GM12874 (cell line): ENCODE results near the gene DLX5.

ENCODE experiments used
- TF ChIP-seq, protein P1 (sequence below): IDR thresholded peaks from 2 replicates; pipeline ENCODE4 v1.5.1; 2011; ENCODE audit warnings: low read depth, mild to moderate bottlenecking, control low read depth, low read length, moderate library complexity; ENCODE audit not compliant: insufficient read depth

DLX5 gene

DNA sequence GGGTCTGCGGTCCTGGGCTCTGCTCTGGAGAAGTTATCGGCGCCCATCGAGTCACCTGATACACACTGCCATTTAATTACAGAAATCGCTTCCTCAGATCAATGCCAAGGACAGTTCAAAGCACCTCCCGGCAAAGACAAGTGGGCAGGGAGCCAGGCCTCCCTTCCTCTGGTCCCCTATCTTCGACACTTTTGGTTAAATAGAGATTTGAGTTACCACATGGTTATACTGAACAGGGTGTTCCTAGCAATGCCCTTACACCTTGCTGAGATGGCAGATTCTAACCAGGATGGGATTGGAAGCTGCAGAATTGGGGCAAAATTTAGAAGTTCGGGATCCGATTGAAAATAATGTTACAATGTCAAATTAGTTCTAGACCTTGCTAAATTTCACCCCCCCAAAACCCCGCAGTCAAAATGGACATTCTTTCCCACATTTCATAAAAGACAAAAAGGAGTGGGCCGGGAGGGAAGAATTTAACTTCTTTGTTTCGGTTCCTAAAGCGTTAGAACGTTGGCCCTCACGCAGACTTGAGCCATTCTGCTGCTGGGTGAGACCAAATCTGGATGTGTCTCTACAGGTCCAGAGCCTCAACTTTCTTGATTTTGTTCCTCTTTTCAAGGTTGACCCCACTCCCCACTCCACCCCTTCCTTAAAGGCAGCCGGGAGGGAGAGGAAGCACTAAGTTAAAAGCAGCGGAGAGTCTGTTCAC lies 2.2 kb upstream of the DLX5 start:
- TF ChIP-seq, protein P1, sequence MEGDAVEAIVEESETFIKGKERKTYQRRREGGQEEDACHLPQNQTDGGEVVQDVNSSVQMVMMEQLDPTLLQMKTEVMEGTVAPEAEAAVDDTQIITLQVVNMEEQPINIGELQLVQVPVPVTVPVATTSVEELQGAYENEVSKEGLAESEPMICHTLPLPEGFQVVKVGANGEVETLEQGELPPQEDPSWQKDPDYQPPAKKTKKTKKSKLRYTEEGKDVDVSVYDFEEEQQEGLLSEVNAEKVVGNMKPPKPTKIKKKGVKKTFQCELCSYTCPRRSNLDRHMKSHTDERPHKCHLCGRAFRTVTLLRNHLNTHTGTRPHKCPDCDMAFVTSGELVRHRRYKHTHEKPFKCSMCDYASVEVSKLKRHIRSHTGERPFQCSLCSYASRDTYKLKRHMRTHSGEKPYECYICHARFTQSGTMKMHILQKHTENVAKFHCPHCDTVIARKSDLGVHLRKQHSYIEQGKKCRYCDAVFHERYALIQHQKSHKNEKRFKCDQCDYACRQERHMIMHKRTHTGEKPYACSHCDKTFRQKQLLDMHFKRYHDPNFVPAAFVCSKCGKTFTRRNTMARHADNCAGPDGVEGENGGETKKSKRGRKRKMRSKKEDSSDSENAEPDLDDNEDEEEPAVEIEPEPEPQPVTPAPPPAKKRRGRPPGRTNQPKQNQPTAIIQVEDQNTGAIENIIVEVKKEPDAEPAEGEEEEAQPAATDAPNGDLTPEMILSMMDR = no peak

DNA sequence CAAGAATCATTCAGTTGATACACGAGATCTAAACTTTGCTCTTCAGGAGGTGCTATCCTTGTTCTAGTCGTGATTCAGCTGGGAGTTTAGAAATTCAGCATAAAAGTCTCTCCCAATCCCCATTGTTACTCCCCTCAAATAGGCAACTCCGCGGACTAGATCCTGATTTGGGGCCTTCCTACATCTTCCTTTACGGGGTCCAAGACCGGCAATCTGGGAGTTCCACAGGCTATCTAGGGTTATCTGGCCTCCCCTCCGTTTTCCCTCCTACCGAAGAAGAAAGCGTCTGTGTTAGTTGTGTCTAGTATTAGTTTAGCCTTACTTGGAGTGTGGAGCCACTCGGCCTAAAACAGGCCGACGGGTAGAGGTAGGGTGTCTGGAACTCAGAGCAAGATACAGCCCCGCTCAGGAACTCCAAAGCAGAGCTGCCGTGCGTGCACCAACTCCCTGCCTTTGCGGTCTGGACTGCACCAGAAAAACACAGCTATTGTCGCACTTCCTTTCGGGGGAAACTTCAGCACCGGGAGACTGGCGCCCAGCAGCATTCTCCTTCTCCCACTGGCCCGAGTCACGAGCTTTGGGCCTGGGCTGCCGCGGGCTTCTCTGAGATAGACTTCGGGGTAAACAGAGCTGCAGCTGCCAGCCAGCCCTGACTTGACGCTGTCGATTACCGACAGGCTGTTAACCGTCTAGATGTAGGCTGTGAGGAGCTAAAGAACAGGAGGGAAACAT lies 1.5 kb upstream of the DLX5 start:
- TF ChIP-seq, protein P1 = no peak

DNA sequence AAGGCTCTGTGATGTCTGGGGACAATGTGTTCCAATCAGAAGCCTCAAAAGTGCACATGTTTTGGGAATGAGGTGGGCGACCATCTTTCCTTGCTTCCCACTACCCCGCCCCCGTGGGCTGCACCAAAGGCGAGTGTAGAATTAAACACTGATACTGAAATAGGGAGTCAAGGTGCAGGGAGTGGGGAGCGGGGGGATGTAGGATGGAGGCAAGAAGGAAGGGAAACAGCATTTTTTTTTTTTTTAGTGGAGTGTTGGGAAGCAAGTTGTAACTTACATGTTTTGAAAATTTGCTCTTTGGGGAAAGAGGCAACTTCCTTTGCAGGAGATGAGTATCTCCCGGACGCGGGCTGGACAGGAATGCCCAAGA lies 484 bp upstream of the DLX5 start:
- TF ChIP-seq, protein P1 = no peak

DNA sequence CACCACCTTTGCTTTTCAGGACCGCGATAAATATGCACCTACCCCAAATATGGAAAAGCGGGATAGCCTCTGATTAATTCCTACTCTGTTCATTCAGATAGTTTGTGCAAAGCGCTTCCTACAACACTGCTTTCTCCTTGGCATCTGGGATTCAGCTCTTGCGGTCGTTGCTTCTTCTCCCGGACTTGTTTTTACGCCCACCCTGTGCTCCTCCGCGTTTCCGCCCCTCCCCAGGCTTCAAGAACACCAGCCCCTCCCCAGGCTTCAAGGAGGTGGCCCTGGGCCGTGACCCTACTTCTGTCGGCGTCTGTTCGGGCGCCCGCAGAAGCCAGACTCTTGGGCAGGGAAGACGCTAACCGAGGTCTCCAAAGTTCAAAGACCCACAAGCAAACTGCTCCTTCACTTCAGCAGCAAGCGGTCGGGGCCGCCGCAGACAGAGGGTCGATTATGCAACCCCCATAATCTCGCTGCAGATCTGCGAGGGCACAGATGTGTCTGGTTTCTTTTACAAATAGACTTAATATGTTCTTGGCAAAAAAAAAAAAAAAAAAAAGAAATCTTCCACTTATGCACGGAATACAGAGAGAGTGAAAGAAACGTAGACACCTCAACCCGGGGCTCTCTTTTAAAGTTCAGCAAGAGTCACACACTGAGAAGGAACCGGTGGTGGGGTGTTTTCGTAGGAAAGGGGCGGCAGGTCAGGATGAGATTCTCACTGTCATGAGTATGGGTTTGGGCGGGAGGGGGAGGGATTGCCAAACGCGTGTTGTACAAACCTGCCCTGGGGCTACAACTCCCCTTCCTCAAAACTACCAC lies 1.9 kb downstream of the DLX5 start:
- TF ChIP-seq, protein P1 = no peak

DNA sequence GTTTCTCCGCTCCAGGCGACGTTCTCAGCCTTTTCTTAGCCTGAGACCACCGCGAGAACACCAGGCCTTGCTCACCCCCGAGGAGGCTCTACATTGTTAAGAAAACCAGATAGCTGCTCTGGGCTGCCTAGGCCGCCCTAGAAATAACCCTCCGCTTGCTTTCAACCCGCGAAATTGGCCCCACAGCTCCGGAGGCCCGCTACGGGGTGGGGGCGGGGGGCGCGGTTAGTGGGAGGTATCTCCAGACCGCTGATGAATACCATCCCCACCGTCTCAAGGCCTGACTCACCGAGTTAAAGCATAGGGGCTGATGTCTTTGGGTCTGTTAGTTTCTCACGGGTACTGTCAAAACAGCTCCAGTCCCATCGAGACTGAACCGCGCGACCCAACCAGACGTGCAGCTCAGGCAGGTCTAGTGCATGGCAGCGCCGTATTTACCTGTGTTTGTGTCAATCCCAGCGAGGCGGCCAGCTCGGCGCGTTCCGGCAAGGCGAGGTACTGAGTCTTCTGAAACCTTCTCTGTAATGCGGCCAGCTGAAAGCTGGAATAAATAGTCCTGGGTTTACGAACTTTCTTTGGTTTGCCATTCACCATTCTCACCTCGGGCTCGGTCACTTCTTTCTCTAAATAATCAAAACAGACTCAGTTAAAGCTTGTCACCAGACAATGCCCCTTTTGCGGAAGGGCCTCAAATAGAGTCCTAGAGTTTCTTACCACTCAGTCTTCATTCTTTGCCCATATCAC lies 2.7 kb downstream of the DLX5 start:
- TF ChIP-seq, protein P1 = no peak

DNA sequence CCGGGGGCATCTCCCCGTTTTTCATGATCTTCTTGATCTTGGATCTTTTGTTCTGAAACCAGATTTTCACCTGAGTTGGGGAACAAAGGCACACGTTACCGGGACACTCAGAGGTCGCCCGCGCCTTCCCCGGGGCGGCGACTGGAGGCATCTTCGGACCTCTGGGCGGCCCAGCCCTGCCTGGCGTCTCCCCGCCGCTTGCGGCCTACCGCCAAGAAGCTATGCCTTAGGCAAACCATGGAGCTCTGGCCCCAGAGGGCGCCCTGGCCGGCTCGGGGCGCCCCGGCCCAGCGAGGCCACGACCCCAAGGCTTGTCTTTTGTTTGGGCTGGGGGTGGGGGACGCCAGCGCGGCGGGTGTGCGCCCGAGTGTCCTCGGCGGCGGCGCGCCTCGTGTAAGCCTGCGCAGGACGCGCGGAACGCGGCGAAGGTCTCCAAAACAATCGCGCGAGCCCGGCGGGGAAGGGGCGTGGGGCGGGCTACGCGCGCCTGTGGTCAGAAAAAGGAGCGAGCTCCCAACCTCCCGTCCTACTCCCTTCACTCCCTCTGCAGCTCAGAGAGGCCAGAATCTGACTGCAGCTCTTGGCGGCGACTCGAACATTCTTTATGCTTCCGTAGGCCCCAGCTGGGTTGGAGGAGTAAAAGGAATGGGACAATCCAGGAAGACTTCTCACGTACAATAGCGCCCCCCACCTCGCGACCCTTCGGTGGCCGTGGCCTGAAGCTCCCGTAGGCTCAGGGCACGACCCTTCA lies 3.5 kb downstream of the DLX5 start:
- TF ChIP-seq, protein P1 = no peak
